Tibial nerve (tissue), 4 donors: ENCODE data around the gene IQSEC1.

Source experiments
- CTCF ChIP-seq, 5 experiments: fragments of 200-600 bp in 3 of 5; fragments of 450-650 bp in 2 of 5; sonication (generic) in 3 of 5; IDR thresholded peaks; one replicate each; pipeline ENCODE4 v1.5.1; 2016 to 2019; ENCODE audit warnings: antibody characterized with exemption in 5 of 5, mild to moderate bottlenecking in 3 of 5, moderate library complexity in 2 of 5
- EP300 ChIP-seq, 2 donors: sonication (generic); formaldehyde crosslinking; IDR thresholded peaks; one replicate each; pipeline ENCODE4 v1.6.1; 2017; ENCODE audit warnings: antibody characterized with exemption in 2 of 2, mild to moderate bottlenecking in 1 of 2
- POLR2A ChIP-seq, 2 donors: fragments of 450-650 bp; IDR thresholded peaks; one replicate each; pipeline ENCODE4 v1.6.1; 2017; ENCODE audit warnings: antibody characterized with exemption in 2 of 2, mild to moderate bottlenecking in 2 of 2, moderate library complexity in 2 of 2

GRCh38 chr3:12935861-12936830 is 137.1 kb downstream of the IQSEC1 start:
- no peak for TF ChIP-seq CTCF (IDR thresholded peaks at IDR 0.05)
- no peak for TF ChIP-seq POLR2A (IDR thresholded peaks at IDR 0.05)
- TF ChIP-seq EP300 (IDR thresholded peaks at IDR 0.05): no peak
